CD4-positive, alpha-beta T cell treated with Interleukin-17A for 1 hour (primary cell): ENCODE measurements around the gene SNX10.

ENCODE experiments used
- DNase-seq: peaks from one replicate; pipeline ENCODE4 v3.0.0-alpha.2; 2020

The SNX10 gene

DNA sequence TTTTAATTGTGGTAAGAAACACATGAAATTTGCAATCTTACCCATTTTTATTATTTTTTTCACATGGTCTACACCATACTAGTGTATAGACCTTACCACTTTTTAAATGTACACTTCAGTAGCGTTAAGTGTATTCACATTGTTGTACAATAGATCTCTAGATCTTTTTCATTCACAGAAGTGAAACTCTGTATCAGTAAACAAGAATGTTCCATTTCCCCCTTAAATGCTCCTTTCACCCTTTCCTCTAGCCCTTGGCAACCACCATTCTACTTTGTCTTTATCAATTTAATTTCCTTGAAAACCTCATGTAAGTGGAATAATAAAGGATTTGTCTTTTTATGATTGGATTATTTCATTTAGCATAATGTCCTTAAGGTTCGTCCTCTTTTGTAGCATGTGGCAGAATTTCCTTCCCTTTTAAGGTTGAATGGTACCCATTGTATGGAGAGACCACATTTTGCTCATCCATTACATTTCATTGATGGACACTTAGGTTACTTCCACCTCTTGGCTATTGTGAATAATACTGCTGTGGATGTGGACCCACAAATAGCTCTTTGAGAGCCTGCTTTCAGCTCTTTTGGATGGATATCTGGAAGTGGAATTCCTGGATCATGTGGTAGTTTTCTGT, 45.7 kb downstream of the SNX10 start:
- DNase-seq = no peak

DNA sequence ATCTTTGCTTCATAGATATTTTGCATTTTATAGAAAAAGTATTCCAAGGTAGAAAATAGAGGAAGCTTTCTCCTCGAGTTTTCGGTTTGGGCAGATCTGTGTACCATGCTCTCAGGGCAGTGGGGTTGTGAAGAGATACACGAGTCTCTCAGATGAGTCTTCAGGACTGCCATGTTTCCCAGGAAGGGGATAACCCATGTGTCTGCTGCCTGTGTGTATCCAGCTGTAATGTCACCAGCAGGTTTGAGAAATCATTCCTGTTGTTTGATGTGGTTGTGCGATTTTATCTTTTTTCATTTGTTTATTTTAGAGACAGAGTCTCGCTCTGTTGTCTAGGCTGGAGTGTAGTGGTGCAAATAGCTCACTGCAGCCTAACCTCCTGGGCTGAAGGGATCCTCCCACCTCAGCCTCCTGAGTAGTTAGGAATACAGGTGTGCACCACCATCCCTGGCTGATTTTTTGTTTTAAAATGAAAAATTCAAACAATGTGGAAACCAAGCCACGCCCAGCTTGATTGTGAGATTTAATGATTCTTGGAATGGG, 48.9 kb downstream of the SNX10 start:
- DNase-seq = no peak

DNA sequence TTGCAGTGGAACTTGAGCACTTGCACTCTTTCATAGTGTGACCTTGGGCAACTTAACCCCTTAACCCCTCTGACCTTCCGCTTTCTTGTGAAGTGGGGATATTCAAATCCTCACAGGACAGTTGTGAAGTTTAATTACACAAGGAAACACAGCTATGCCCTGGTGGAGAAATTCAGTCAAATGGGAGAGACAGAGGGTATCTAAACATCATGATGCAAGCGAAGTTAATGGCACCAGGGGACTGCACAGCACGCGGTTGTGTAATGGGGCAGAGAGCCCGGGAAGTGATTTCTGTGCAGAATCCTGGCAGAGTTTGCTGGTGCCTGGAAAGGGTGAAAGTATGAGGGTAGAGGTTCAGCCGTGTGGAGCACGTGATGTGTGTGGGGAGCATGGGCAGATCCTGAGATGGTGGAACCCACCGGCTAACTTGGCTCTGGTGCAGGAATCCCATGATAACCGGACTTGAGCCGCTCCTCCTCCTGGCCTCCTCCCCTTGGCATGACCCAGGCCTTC, 51.7 kb downstream of the SNX10 start:
- no peak for DNase-seq

DNA sequence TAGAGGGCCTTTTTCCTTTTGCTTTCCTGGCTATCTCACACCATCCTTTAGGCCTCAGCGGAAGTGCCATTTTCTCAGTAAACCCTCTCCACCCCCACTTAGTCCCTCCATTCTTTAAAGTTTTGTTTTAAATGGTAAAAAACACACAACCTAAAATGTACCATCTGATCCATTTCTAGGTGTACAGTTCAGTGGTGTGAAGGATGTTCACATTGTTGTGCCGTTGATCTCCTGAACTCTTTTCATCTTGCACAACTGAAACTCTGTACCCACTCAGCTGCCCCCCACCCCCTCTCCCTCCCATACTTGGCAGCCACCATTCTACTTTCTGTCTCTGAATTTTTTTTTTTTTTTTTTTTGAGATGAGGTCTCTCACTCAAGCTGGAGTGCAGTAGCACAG, 52.2 kb downstream of the SNX10 start:
- DNase-seq = no peak

DNA sequence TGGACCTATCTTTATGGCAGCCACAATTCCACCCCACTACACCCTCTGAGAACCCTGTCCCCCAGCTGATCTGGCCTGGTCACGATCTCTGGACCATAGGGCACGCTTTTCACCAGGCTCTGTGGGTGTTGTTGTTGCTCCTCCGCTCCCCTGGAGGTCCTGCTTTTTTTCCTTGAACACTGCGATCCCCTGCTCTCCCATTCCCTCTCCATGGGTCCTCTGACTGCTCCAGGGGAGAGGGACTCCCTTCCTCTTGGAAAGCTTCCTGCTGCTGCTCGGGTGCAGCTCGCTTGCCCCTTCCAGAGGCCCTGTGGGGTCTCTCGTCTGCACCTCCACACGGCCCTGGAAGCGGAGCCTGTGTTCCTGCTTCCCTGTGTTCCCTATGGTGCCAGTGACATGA, 53.5 kb downstream of the SNX10 start:
- DNase-seq = no peak

DNA sequence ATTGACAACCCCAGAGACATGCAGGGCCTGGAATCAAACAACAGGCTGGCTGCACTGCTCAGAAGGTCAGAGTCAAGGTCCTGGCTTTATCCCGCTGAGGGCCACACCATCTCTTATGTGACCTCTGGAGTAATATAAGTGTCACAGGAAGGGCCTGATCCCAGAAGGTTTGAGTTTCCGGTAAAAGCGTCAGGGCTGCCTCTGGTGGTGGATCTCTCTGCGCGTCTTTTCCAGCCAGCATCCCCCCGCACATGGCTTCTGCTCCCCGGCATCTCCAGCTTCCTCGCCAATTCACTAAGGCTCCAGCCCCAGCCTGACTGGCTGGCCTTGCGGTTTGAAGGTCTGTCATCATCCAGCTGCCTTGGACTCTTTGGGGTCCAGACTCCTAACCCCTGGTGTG, 54.2 kb downstream of the SNX10 start:
- no peak for DNase-seq

DNA sequence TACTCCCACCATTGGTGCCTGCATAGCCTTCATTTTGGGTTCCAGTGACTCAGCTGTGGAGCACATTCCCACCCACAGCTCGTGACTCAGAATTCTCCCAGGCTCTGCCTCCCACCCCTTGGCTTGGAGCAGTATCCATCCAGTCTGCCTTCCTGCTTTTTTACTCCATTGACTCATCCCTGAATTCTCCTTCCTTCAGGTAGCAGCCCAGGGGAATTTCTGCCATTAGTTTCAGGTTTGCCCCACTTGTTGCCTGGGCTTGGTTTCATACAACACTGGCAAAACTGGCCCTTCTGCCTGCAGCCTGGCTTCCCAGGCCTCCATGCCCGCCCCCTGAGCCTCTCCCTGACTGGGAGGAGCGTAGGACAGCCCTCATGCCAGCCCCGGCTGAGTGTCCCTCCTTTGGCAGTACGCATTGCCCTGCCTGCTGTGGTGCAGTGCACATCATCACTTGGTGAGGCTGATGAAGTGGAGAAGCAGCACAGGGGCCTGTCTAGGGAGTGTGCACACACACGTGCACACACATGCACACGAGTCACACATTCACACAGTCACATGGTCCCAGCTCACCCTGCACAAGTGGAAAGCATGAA, 55.0 kb downstream of the SNX10 start:
- no peak for DNase-seq

DNA sequence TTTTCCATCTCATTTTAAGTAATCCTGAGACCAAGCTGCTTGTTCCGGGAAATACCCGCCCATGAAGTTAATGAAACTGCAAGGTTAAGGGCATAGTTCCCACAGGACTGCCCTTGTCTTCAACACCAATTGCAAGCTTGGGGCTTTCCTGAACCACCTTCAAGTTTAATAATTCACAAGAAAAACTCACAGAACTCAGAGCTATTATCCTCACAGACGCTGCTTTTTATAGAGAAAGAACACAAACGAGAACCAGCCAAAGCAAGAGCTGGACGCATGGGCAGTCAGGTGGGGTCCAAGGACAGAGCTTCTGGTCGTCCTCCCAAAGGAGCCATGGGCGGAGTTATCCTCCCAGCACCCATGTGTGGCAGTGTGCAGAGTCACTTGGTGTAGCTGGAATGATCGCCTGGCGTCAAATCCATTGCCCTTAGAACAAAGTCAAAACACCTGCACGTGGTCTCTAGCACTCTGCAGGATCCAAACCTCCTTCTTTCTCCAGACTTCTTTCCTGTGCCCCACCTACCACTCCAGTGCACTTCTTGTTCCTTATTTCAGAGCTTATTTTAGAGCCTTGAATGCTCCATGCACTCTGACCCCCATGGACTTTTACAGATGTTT, 56.7 kb downstream of the SNX10 start:
- no peak for DNase-seq

DNA sequence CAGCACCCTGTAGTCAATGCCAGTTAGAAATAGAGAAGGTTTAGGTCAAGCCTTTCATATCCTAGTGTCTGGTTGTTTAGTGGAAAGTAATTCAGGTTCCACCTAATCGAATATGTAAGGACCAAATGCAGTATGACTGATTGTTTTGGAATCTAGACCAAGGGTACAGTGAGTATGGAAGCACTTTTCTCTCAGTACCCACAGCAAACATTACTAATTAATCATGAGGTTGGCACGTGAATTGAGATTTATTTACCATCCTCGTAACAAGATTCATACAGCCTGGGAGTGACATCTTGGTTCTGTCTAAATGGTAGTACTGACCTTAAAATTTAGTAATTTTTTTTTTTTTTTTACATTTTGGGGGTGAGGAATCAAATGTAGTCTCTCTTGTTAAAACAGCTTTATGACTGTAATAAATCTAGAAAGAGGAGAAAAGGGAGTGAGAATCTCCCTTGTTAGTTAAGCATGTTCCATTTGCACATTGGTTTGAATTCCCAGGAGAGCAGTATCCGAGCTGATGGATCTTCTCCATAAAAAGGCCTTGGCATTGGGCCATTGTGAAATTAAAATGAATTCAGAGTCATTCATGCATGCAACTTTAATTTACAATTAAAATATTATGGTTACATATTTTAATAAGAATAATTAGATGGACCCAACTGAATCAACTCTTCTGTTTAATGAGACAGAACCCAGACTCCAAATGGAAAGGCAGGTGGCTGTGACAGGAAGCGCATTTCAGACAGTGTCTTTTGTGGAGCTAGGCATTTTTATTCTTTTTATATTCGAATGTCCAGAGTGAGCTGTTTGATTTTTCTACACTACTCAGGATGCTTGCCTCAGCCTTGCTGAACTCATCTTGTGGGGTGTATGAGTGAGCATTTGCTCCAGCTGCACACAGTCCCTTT, 57.6 kb downstream of the SNX10 start:
- DNase-seq = no peak

DNA sequence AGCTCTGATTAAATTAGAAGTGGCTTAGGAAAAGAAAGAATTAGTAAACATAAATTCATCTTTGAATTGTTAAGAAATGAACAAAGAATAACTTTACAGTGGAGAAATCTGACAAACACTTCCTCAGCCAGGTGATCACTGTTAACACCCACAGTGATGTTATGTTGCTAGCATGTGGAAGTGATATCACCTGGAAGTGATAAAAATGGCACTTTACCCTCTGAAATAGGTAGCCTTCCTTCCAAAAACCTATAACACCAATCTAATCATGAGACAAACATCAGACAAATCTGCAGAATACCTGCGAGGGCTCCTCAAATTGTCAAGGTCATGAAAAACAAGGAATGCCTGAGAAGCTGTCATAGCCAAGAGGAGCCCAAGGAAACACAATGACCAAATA, 59.5 kb downstream of the SNX10 start:
- no peak for DNase-seq

DNA sequence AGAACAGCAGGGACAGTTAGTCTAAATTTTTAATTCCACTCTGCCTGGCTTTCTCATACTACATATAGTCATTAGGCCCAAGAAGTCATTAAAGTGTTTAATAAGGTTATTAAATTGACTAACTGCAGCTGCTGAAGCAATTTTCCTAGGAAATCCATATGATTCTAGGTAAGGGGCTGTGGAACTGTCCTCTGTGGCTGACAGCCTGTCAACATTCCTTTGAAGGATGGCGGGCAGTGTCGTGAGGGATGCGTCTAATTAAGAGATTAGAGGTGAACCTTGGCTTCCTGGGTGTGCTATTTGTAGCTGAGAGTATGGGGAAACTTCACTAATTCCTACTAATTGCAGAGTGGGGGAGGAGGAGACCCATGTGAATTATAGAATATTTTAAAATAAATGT, 64.6 kb downstream of the SNX10 start:
- DNase-seq = no peak

DNA sequence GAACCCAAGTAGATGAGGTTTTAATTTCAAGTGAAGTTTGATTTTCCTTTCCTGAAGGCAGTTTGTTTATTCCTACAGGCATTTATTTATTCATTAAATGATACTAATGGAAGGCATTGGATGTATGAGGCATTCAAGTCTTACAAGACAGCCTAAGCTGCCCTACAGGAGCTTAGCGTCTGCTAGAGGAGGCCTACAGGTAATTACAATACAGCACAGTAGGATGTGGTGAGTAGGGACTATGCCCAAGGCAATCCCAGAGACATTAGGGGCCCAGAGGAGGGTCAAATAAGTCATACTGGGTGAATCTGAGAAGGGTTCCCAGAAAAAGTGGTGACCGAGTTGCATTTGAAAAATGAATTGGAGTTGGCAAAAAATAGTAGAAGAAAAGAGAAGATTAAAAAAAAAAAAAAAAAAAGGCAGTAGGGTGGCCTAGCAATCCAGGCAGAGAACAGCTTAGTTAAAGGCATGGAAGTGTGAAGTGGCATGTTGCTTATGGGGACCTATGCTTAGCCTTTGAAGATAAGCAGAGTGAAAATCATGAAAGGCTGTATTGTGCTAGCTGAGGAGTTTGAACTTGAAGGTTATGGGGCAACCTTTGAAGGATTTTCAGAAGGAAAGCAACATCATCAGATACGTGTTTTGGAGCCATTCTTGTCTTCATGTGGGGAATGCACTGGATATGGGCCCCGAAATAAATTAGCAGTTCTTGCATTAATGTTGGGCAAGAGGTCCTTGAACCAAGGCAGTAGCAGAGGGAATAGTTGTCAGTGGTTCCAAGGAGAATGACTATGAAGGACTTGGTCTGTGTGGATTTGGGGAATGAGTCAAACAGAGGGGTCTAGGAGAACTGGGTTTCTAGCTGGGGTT, 65.5 kb downstream of the SNX10 start:
- no peak for DNase-seq

DNA sequence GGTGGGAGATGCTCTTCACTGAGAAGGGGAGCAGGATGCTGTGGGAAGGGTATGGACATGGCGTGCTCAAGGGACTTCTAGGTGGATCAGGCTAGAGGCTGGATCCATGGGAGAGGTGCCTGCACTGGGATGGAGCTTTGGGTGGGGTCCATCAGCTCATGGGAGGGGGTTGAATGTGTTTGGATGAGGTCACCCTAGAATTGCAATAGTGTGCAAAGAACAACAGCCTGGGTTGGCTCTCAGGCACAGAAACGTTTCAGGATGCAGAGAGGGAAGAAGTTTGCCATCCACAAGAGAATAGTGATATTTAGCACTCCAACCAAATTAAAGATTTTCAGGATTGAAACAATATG, 66.1 kb downstream of the SNX10 start:
- no peak for DNase-seq

DNA sequence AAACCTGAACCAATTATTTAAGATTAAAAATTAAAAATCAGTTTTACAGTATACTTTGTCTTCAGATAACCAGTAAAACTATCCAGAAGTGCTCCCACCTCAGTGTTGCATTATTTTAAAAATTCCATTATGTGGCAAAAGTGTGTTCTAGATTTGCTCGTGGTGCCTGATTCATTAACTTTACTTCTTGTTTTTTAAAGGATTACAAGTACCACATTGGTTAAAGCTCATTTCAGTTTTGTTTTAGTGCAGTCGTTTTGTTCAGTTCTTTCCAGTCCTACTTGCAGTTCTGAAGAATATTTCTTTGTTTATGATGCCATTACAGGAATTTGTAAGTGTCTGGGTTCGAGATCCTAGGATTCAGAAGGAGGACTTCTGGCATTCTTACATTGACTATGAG, 69.0 kb downstream of the SNX10 start:
- no peak for DNase-seq

DNA sequence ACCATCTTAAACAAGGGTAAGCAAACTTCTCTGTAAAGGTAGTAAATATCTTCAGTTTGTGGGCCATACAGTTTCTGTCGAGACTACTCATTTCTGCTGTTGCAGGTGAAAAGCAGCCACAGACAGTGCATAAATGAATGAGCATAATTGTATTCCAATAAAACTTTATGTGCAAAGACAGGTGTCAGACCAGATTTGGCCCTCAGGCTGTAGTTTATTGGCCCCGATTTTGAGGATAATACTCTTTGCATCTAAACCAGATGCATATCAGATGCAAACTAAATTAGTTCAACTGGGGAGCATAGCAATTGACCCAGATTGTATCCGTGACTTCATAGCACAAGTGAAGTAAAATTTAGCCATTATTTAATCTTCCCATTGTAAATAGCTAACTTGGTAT, 70.0 kb downstream of the SNX10 start:
- DNase-seq = no peak

DNA sequence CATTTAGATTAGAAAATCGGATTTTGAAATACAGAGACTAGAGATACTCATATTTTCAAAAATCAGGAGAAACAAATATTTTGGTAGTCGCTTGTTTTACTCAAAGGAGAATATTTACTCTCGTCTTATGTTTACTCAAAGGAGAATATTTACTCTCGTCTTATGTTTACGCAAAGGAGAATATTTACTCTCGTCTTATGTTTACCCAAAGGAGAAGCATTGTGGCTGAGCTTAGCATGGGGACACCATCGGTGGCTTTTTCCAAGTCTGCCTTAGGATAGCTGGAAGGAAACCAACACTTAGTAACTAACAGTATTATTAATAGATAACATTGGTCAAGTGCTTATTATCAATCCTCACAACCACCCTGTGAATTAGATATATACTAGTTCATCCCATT, 71.8 kb downstream of the SNX10 start:
- no peak for DNase-seq

DNA sequence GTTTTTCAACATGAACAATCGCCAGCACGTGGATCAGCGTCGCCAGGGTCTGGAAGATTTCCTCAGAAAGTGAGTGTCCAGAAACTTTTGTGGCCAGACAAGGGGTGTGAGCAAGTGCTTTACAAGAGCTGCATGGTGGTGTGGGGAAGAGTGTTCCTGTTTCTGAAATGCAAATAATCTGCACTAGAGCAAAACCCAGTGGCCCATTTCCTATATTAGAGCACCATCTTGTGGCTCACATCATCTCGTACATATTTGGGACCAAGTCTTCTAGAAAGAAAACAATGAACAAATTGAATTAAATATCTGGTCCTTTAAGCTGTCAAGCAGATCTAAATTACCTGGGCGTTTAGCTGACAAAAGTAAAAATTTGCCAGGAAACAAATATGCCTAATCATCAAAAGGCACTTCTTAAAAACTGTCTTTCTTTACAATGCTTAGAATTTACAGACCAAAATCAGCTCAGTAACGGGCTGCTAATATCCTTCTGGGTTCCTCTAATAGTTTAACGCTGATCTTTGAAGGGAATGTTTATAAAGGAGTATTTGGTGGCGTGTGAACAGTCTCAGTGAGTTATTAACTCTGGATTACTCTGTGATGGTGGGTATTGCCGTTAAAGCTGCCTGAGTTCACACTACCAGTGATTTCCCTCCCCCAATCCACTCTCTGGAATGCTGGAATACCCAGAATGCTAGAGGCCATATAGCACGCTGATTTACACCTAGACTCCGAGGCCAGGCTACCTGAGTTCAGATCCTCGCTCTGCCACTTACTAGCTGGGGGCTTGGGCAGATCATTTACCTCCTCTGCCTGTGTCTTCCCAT, 73.6 kb downstream of the SNX10 start:
- peak; percentile 80 for DNase-seq

DNA sequence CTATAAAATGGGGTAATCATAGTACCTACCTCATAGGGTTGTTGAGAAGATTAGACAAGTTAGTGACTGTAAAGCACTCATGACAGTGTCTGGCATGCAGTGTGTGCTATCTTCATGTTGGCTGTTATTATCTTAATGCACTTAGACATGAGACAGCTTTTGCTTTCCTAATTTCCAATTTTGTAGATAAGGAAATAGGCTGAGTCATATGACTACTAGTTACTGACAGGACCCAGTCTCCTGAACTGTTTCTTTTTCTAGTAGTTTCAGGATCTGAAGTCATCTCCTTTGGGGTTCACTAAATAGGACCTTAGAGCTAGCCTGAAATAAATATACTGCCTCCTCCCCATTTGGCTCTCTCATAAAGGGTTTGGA, 74.2 kb downstream of the SNX10 start:
- DNase-seq = no peak

DNA sequence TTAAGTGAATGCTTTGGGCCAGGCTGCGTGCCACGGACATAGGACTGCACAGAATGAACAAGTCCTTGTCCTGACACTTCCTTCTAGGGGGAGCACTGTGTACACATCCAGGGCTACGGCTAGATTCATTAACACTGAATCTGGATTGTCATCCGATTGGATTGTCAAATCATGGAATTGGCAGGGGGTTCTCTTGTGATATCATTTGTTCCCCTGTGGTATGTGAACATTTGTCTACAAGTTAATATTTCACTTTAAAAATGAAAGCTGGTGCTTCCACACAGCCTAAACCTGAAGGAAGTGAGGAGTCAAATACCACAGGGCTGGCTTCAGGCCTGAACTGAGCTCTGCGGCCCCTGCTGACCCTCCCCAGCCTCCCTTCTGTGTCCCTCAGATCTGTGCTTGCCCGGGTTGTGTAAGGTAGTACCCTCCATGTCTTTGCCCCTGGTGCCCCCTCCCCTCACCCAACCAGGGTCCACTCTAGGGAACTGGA, 75.6 kb downstream of the SNX10 start:
- DNase-seq = no peak

DNA sequence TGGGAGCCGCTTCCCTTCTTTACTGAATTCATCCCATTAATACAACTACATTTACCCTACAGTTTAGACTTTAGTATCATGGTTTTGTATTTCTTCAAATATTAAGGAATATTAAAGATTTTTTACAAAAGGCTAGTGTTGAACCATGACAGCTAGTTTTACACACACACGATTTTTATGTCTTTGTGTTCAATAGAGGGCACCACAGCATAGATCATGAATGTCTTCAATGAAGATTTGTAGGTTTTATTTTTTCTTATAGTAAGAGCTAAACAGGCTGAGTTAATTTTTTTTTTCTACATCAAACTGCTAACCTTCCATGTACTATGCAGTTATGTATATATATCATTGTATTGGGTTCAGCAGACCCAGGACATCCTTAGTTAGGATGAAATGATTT, 76.9 kb downstream of the SNX10 start:
- DNase-seq = no peak

DNA sequence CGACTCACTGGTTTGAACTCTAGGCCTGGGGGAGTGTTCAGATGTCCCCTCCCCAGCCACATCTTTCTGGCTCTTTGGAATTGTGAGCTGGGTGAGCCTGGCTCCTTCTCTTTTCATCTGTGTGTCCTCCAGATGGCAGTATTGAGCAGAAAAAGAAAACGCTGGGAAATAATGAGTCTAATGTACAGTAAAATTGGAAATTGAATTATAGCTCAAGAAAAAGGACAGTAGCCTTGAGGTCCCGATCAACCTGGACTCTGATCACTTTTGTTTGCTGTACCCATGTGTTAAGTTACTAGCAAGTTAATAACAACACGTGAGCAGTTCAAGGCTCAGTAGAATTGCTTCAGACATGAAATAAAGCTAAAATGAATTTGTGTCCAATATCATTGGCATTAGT, 77.9 kb downstream of the SNX10 start:
- DNase-seq = peak; percentile 67
